Stimulated activated naive CD8-positive, alpha-beta T cell treated with anti-CD3 and anti-CD28 coated beads, Interleukin-15, amount 100 ng/mL, for 72 hours (primary cell): Measurements from ENCODE around the gene STXBP1.

Experiments used
- ATAC-seq: fragments of 150-1000 bp; cut with Tn5 transposase; 2 replicates; pipeline ENCODE4 v1.10.0; 2021; ENCODE audit warnings: mild to moderate bottlenecking, moderate library complexity
- DNase-seq, 2 donors: peaks; one replicate each; pipeline ENCODE4 v3.0.0; 2021 to 2022
- H3K27ac Mint-ChIP-seq, 2 donors: one replicate each; pipeline ENCODE4 v1.8.0; 2022; ENCODE audit warnings: mild to moderate bottlenecking in 2 of 2, mixed read lengths in 2 of 2, moderate library complexity in 2 of 2
- H3K27me3 Mint-ChIP-seq: one replicate; pipeline ENCODE4 v1.8.0; 2022; ENCODE audit warnings: mixed read lengths
- H3K4me1 Mint-ChIP-seq: one replicate; pipeline ENCODE4 v1.8.0; 2022; ENCODE audit warnings: mild to moderate bottlenecking, mixed read lengths
- H3K4me3 Mint-ChIP-seq, 2 donors: one replicate each; pipeline ENCODE4 v1.8.0; 2022; ENCODE audit warnings: mild to moderate bottlenecking in 2 of 2, mixed read lengths in 2 of 2, moderate library complexity in 1 of 2
- H3K9me3 Mint-ChIP-seq, 2 donors: one replicate each; pipeline ENCODE4 v1.8.0; 2022; ENCODE audit warnings: mixed read lengths in 2 of 2

STXBP1 gene

GRCh38 chr9:127716412-127716811 is 104.3 kb downstream of the STXBP1 start:
- Mint-ChIP-seq H3K9me3 (no peaks in the 10 kb centered on the region), H3K4me3 (peak overlapping the region; percentile 98 to 99), H3K27me3 (no peaks in the 10 kb centered on the region), H3K4me1 (peaks cover 65% of the 10 kb centered on the region), H3K27ac (peak overlapping the region; percentile 79 to 97)
- ATAC-seq: no peak
- no peak for DNase-seq

- Mint-ChIP-seq H3K4me3 (no peak overlapping the region), H3K27me3 (no peaks in the 10 kb centered on the region), H3K4me1 (peaks cover 55% of the 10 kb centered on the region), H3K27ac (peak overlapping the region in 1 of 2 donors; percentile 86), H3K9me3 (no peaks in the 10 kb centered on the region)
- DNase-seq: no peak
- no peak for ATAC-seq
These were observed 105.7 kb downstream of the STXBP1 start for GRCh38 chr9:127717766-127718165.

- H3K4me3 Mint-ChIP-seq: peak overlapping the region; percentile 58 to 72
- ATAC-seq (peak; percentile 10), DNase-seq (no peak)
- H3K27me3 Mint-ChIP-seq: no peaks in the 10 kb centered on the region
- H3K4me1 Mint-ChIP-seq: peaks cover 40% of the 10 kb centered on the region
- H3K9me3 Mint-ChIP-seq: no peaks in the 10 kb centered on the region
- H3K27ac Mint-ChIP-seq: peak overlapping the region; percentile 83 to 95
These were observed 108.2 kb downstream of the STXBP1 start for GRCh38 chr9:127720031-127720864.

GRCh38 chr9:127720865-127721227 is 108.8 kb downstream of the STXBP1 start:
- H3K4me3 Mint-ChIP-seq: peak overlapping the region in 1 of 2 donors; percentile 57
- H3K9me3 Mint-ChIP-seq: no peaks in the 10 kb centered on the region
- peaks cover 34% of the 10 kb centered on the region for H3K4me1 Mint-ChIP-seq
- H3K27ac Mint-ChIP-seq: peak overlapping the region; percentile 1 to 96
- H3K27me3 Mint-ChIP-seq: no peaks in the 10 kb centered on the region
- no peak for ATAC-seq
- no peak for DNase-seq

DNA sequence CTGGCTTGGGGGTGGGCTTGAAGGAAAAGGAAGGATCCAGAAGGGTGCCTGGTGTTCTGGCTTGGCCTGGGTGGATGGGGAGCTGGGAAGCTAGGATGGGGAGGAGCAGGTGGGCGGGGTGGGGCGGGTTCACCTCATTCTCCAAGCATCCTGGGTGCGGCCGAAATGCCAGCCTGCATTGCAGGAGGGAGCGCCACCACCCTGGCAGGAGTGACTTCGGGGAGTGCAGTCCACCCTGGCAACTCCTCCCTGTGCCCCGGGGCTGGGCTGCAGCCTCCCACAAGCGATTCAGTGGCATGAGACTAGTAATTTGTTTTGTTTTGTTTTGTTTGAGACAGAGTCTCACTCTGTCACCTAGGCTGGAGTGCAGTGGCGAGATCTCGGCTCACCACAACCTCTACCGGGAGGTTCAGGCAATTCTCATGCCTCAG is 109.3 kb downstream of the STXBP1 start:
- no peaks in the 10 kb centered on the region for H3K9me3 Mint-ChIP-seq
- peaks cover 29% of the 10 kb centered on the region for H3K4me1 Mint-ChIP-seq
- H3K4me3 Mint-ChIP-seq: peak overlapping the region in 1 of 2 donors; percentile 33
- DNase-seq (no peak), ATAC-seq (no peak)
- H3K27me3 Mint-ChIP-seq: no peaks in the 10 kb centered on the region
- peak overlapping the region; percentile 1 to 96 for H3K27ac Mint-ChIP-seq

- Mint-ChIP-seq H3K4me1 (peaks cover 27% of the 10 kb centered on the region), H3K27ac (no peak overlapping the region), H3K4me3 (no peak overlapping the region), H3K9me3 (no peaks in the 10 kb centered on the region), H3K27me3 (no peaks in the 10 kb centered on the region)
- no peak for DNase-seq
- no peak for ATAC-seq
These were observed 110.1 kb downstream of the STXBP1 start for GRCh38 chr9:127722055-127722745.

DNA sequence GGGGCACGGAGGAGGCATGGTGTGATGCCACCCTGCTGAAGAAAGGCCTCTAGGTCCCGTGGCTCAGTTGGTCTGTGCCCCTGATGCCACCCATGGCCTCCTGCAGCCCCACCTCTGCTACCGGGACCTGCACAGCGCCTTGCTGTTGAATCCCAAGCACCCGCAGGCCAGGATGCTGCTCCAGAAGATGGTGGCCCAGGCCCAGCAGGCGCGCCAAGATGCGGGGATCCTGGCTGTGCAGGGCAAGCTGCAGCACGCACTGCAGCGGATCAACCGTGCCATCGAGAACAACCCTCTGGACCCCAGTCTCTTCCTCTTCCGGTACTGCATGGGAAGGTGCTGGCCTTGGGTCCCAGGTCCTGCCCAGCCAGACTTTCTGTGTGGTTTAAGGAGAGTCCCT is 110.9 kb downstream of the STXBP1 start:
- no peaks in the 10 kb centered on the region for H3K9me3 Mint-ChIP-seq
- no peak overlapping the region for H3K27ac Mint-ChIP-seq
- ATAC-seq: no peak
- H3K4me1 Mint-ChIP-seq: peaks cover 27% of the 10 kb centered on the region
- DNase-seq: no peak
- no peak overlapping the region for H3K4me3 Mint-ChIP-seq
- no peaks in the 10 kb centered on the region for H3K27me3 Mint-ChIP-seq

DNA sequence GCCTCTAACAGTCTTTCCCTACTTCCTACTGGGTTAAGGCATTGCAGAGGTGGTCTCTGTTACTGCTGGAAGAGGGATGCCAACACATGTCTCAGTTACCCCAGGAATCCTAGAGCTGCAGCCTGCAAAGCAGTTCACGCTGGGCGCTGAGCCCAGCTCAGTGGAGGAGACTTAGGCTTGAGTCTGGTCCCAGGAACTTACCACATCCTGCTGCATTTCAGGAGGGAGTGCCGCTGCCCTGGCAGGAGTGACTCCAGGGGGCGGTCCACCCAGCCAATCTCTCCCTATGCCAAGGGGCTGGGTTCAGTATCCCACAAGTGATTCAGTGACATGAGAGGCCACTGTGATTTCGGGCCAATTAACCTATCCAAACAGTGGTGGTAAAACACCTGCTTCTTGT is 111.4 kb downstream of the STXBP1 start:
- H3K4me3 Mint-ChIP-seq: no peak overlapping the region
- ATAC-seq: no peak
- H3K9me3 Mint-ChIP-seq: no peaks in the 10 kb centered on the region
- H3K27ac Mint-ChIP-seq: no peak overlapping the region
- peaks cover 27% of the 10 kb centered on the region for H3K4me1 Mint-ChIP-seq
- no peak for DNase-seq
- no peaks in the 10 kb centered on the region for H3K27me3 Mint-ChIP-seq

- Mint-ChIP-seq H3K27me3 (no peaks in the 10 kb centered on the region), H3K9me3 (no peaks in the 10 kb centered on the region), H3K4me1 (peaks cover 27% of the 10 kb centered on the region), H3K27ac (peak overlapping the region in 1 of 2 donors; percentile 74), H3K4me3 (no peak overlapping the region)
- ATAC-seq (no peak), DNase-seq (no peak)
These were observed 111.9 kb downstream of the STXBP1 start for GRCh38 chr9:127724012-127724411.

GRCh38 chr9:127726871-127727270 is 114.8 kb downstream of the STXBP1 start:
- DNase-seq (no peak), ATAC-seq (no peak)
- H3K27ac Mint-ChIP-seq: no peak overlapping the region
- H3K4me1 Mint-ChIP-seq: no peaks in the 10 kb centered on the region
- H3K27me3 Mint-ChIP-seq: no peaks in the 10 kb centered on the region
- H3K4me3 Mint-ChIP-seq: no peak overlapping the region
- H3K9me3 Mint-ChIP-seq: no peaks in the 10 kb centered on the region

DNA sequence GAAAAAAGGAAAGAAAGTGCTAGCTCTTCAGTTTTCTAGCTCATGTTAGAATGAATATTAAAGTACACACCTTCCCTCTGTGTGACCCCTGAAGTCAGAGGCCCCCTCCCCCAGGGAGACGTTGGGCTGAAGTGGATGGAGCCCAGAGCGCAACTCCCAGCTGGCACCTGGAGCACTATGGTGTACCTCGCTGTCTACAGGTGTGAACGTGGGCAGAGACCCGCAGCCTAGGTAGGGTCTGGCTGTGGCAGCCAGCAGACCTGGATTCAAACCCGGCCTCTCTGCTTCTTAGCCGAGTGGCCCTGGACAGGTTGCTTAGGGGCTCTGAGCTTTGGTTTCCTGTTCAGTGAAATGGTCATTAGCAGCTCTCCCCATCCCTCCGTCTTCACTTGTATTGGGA is 116.7 kb downstream of the STXBP1 start:
- Mint-ChIP-seq H3K27me3 (no peaks in the 10 kb centered on the region), H3K4me3 (no peak overlapping the region), H3K27ac (no peak overlapping the region), H3K9me3 (no peaks in the 10 kb centered on the region), H3K4me1 (peaks cover 4% of the 10 kb centered on the region)
- ATAC-seq (no peak), DNase-seq (no peak)

- no peak overlapping the region for H3K4me3 Mint-ChIP-seq
- no peaks in the 10 kb centered on the region for H3K9me3 Mint-ChIP-seq
- H3K27ac Mint-ChIP-seq: peak overlapping the region in 1 of 2 donors; percentile 37
- no peaks in the 10 kb centered on the region for H3K27me3 Mint-ChIP-seq
- ATAC-seq (no peak), DNase-seq (no peak)
- peaks cover 11% of the 10 kb centered on the region for H3K4me1 Mint-ChIP-seq
These were observed 117.6 kb downstream of the STXBP1 start for GRCh38 chr9:127729522-127730256.

GRCh38 chr9:127730262-127730661 is 118.2 kb downstream of the STXBP1 start:
- H3K27me3 Mint-ChIP-seq: no peaks in the 10 kb centered on the region
- H3K27ac Mint-ChIP-seq: no peak overlapping the region
- DNase-seq (no peak), ATAC-seq (no peak)
- peaks cover 11% of the 10 kb centered on the region for H3K4me1 Mint-ChIP-seq
- H3K9me3 Mint-ChIP-seq: no peaks in the 10 kb centered on the region
- H3K4me3 Mint-ChIP-seq: no peak overlapping the region

DNA sequence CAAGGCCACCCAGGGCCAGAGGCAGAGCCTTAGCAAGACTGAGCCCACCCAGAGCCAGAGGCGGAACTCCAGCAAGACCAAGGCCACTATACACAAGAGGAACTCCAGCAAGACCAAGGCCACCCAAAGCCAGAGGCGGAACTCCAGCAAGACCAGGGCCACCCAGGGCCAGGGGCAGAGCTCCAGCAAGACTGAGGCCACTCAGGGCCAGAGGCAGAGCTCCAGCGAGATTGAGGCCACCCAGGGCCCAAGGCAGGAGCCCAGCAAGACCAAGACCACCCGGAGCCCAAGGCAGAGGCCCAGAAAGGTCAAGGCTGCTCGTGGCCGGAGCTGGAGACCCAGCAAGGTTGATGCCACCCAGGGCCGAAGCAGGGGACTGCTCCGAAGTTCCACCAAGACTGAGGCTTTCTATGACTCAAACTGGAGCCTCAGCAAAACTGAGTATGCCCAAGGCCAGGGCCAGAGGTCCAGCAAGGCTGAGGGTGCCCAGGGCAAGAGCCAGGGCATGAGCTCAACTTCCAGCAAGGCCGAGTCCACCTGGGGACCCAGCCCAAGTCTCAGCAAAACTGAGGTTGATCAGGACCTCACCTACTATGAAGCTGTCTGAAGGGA is 118.8 kb downstream of the STXBP1 start:
- H3K4me3 Mint-ChIP-seq: no peak overlapping the region
- no peaks in the 10 kb centered on the region for H3K9me3 Mint-ChIP-seq
- DNase-seq (no peak), ATAC-seq (no peak)
- no peaks in the 10 kb centered on the region for H3K27me3 Mint-ChIP-seq
- H3K4me1 Mint-ChIP-seq: peaks cover 11% of the 10 kb centered on the region
- no peak overlapping the region for H3K27ac Mint-ChIP-seq

GRCh38 chr9:127731938-127732337 is 119.9 kb downstream of the STXBP1 start:
- Mint-ChIP-seq H3K27me3 (no peaks in the 10 kb centered on the region), H3K4me3 (no peak overlapping the region), H3K4me1 (peaks cover 11% of the 10 kb centered on the region), H3K9me3 (no peaks in the 10 kb centered on the region), H3K27ac (no peak overlapping the region)
- DNase-seq: no peak
- no peak for ATAC-seq
